Upper lobe of left lung (tissue), 4 donors: ENCODE results near the gene GPR12.

Source experiments
- POLR2A ChIP-seq, 4 donors: fragments of 450-650 bp; IDR thresholded peaks; one replicate each; pipeline ENCODE4 v1.5.1; 2016 to 2017; ENCODE audit warnings: antibody characterized with exemption in 4 of 4, mild to moderate bottlenecking in 2 of 4
- POLR2AphosphoS5 ChIP-seq, 2 donors: sonication (generic); formaldehyde crosslinking; IDR thresholded peaks; one replicate each; pipeline ENCODE4 v1.5.1; 2017; ENCODE audit warnings: antibody characterized with exemption in 2 of 2
- TF ChIP-seq, protein P1 (sequence below), 6 experiments: fragments of 450-650 bp in 4 of 6; fragments of 200-600 bp in 2 of 6; sonication (generic) in 2 of 6; IDR thresholded peaks; one replicate each; pipeline ENCODE4 v1.5.1; 2016 to 2019; ENCODE audit warnings: antibody characterized with exemption in 6 of 6

DNA sequence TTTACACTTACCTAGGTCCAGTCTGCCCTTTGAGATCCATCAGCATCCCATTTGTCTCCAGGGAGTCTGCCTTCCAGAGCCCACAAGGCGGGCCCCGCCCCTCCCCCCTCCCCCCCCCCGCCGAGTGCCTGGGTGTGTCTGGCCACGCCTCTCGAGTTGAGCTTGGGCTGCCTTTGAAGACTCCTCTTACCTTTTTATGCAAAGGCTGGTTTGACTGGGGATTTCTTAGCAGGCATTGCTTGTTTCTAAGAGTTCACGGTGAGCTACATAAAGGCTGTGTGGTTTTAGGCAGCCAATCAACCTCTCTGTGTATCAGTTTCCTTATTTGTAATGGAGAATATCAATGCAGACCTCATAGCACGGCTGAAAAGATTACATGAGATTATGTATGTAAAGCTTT is 11.3 kb downstream of the GPR12 start:
- TF ChIP-seq, protein P1, sequence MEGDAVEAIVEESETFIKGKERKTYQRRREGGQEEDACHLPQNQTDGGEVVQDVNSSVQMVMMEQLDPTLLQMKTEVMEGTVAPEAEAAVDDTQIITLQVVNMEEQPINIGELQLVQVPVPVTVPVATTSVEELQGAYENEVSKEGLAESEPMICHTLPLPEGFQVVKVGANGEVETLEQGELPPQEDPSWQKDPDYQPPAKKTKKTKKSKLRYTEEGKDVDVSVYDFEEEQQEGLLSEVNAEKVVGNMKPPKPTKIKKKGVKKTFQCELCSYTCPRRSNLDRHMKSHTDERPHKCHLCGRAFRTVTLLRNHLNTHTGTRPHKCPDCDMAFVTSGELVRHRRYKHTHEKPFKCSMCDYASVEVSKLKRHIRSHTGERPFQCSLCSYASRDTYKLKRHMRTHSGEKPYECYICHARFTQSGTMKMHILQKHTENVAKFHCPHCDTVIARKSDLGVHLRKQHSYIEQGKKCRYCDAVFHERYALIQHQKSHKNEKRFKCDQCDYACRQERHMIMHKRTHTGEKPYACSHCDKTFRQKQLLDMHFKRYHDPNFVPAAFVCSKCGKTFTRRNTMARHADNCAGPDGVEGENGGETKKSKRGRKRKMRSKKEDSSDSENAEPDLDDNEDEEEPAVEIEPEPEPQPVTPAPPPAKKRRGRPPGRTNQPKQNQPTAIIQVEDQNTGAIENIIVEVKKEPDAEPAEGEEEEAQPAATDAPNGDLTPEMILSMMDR (IDR thresholded peaks at IDR 0.05): no peak
- no peak for TF ChIP-seq POLR2AphosphoS5 (IDR thresholded peaks at IDR 0.05)
- TF ChIP-seq POLR2A (IDR thresholded peaks at IDR 0.05): no peak
